ENCODE data around the gene TRHDE. TPM values are rescaled to one million over a fixed set of nuclear protein-coding genes. Genes with fewer than 3 reads are reported as not detected.

TRHDE gene
- polyA plus RNA-seq, 1 donor (not counting 4 experiments of a cell fraction or from before 2014, with no cell fraction given) = 0.12 TPM

DNA sequence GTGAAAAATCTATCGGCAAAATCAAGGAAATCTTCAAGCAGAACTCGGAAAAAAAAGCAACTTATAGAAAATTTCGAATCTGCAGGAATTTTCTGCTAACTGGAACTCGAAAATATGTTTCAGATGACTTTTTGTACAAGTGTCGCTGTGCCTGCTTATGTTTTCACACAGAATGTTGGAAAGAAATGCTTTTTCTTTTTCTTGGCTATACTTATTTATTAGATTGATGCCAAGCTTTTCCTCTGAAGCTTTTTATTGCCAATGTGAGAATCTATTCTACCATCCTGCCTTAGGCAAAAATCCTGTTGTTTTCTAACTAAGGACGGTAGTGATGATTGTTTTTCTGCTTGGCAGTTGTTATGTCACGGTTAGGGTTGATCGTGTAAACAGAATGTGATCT lies 65.8 kb downstream of the TRHDE start:
- H3K4me2 ChIP-seq (ENCODE audit: control insufficient read depth, extremely low read depth, insufficient read depth, low read depth, low read length) = no peak overlapping the region
- no peak for FAIRE-seq

GRCh38 chr12:72338437-72338836 lies 66.3 kb downstream of the TRHDE start:
- TF ChIP-seq EZH2 (IDR thresholded peaks at IDR 0.05; ENCODE audit: low read length) (no peak), CTCF (optimal IDR thresholded peaks at IDR 0.05 in 1 of 3, IDR thresholded peaks at IDR 0.05 in 1 of 3, conservative IDR thresholded peaks at IDR 0.05 in 1 of 3; ENCODE audit: extremely low read depth in 1 of 3, insufficient read depth in 2 of 3, low read length in 3 of 3) (no peak)
- Histone ChIP-seq H3K9ac (ENCODE audit: control insufficient read depth, extremely low read depth, insufficient read depth, low read length) (no peak overlapping the region), H3K4me3 (ENCODE audit: control insufficient read depth in 2 of 3, extremely low read depth in 1 of 3, insufficient read depth in 2 of 3, low read depth in 1 of 3, low read length in 3 of 3) (no peak overlapping the region), H3K27me3 (ENCODE audit: control insufficient read depth, extremely low read depth, insufficient read depth, low read length) (no peaks in the 10 kb centered on the region), H3K36me3 (ENCODE audit: control insufficient read depth in 2 of 2, extremely low read depth in 1 of 2, insufficient read depth in 2 of 2, low read length in 2 of 2) (no peaks in the 10 kb centered on the region), H3K4me1 (ENCODE audit: control insufficient read depth, extremely low read depth, insufficient read depth, low read length) (no peaks in the 10 kb centered on the region), H3K79me2 (ENCODE audit: control insufficient read depth, insufficient read depth, low read length) (no peaks in the 10 kb centered on the region), H3K9me1 (ENCODE audit: control insufficient read depth, extremely low read depth, insufficient read depth, low read length) (no peaks in the 10 kb centered on the region), H4K20me1 (ENCODE audit: control insufficient read depth, extremely low read depth, insufficient read depth, low read length) (no peaks in the 10 kb centered on the region), H3K9me3 (ENCODE audit: control insufficient read depth, low read depth, low read length) (no peaks in the 10 kb centered on the region), H3K4me2 (ENCODE audit: control insufficient read depth, extremely low read depth, insufficient read depth, low read depth, low read length) (no peak overlapping the region), H2AFZ (ENCODE audit: control insufficient read depth, low read length) (no peak overlapping the region), H3K27ac (ENCODE audit: control insufficient read depth, insufficient read depth, low read length) (no peak overlapping the region)
- dilution Hi-C loops (cut with MboI; ENCODE audit: extremely low pct_ligation_motif_present, low sequenced_read_pairs) = no loop called here
- no peak for DNase-seq (ENCODE audit: low read depth, low spot score)
- no peak for FAIRE-seq

More for the DNA sequence above, 65.8 kb downstream of the TRHDE start:
- Histone ChIP-seq H3K4me1 (ENCODE audit: control insufficient read depth, extremely low read depth, insufficient read depth, low read length) (no peaks in the 10 kb centered on the region), H4K20me1 (ENCODE audit: control insufficient read depth, extremely low read depth, insufficient read depth, low read length) (no peaks in the 10 kb centered on the region), H3K27me3 (ENCODE audit: control insufficient read depth, extremely low read depth, insufficient read depth, low read length) (no peaks in the 10 kb centered on the region), H3K9me1 (ENCODE audit: control insufficient read depth, extremely low read depth, insufficient read depth, low read length) (no peaks in the 10 kb centered on the region), H3K79me2 (ENCODE audit: control insufficient read depth, insufficient read depth, low read length) (no peaks in the 10 kb centered on the region), H3K9me3 (ENCODE audit: control insufficient read depth, low read depth, low read length) (no peaks in the 10 kb centered on the region), H3K27ac (ENCODE audit: control insufficient read depth, insufficient read depth, low read length) (no peak overlapping the region), H3K9ac (ENCODE audit: control insufficient read depth, extremely low read depth, insufficient read depth, low read length) (no peak overlapping the region), H2AFZ (ENCODE audit: control insufficient read depth, low read length) (no peak overlapping the region), H3K36me3 (ENCODE audit: control insufficient read depth in 2 of 2, extremely low read depth in 1 of 2, insufficient read depth in 2 of 2, low read length in 2 of 2) (no peaks in the 10 kb centered on the region), H3K4me3 (ENCODE audit: control insufficient read depth in 2 of 3, extremely low read depth in 1 of 3, insufficient read depth in 2 of 3, low read depth in 1 of 3, low read length in 3 of 3) (no peak overlapping the region)
- dilution Hi-C loops (cut with MboI; ENCODE audit: extremely low pct_ligation_motif_present, low sequenced_read_pairs) = no loop called here
- DNase-seq (ENCODE audit: low read depth, low spot score) = no peak
- no peak for TF ChIP-seq EZH2 (IDR thresholded peaks at IDR 0.05; ENCODE audit: low read length)
- TF ChIP-seq CTCF (optimal IDR thresholded peaks at IDR 0.05 in 1 of 3, IDR thresholded peaks at IDR 0.05 in 1 of 3, conservative IDR thresholded peaks at IDR 0.05 in 1 of 3; ENCODE audit: extremely low read depth in 1 of 3, insufficient read depth in 2 of 3, low read length in 3 of 3) = no peak
